ENCODE measurements around the gene KRT5.
"Not testable (repeated sequence)": the region's sequence is repeated elsewhere in the genome, so short reads cannot be mapped to it uniquely, and the experiment has no call there.

KRT5 gene

GRCh38 chr12:52521175-52521567 is 977 bp upstream of the KRT5 start:
- DNase-seq (ENCODE audit: low spot score), result no peak

DNA sequence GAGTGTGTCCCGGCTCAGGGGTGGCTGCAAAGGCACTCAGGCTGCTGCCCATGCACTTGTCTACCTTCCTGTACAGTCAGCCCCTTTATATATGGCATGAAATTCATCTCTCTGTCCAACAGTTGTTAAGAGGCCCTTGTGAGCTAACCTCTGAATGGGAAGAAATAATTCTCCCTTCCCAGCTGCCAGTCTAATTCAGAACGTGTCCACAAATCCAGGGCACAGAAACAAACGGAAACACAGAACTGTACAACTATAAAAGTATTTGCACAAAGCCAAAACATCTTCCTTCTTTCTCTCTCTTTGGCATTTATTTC is 849 bp downstream of the KRT5 start:
- DNase-seq (ENCODE audit: low spot score), result no peak

DNA sequence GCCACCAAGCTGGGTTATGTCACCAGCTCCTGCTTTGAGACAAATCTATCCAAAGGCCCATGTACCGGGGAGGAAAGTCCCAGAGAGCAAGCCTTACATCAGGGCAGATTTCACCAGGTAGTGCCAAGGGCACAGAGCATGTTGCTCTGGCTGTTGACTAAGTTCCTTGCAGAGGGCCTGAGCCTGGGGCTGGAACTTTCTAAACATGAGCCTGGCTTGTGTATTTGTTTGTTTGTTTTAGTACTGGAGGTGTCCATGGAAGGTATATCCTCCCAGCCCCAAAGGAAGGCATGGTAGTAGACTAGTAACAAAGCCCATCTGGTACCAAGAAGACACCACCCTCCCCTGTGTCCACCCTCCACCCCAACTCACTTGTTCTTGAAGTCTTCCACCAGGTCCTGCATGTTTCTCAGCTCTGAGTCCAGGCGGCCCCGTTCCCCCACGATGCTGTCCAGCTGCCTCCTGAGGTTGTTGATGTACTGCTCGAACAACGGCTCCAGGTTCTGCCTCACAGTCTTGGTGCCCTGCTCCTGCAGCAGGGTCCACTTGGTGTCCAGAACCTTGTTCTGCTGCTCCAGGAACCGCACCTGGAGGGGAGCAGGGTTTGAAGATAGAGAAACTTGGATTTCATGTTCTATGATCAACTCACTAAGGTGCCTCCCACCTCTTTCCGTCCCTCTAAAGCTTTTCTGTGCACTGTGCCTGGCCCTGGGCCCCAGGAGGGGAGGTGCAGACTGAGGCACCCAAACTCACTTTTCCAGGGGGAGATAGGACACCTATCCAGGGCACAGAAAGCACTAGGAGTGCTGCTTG is 1.4 kb downstream of the KRT5 start:
- DNase-seq (ENCODE audit: low spot score), result no peak

- DNase-seq (ENCODE audit: low spot score), result no peak
Observed at GRCh38 chr12:52517888-52518287, 2.3 kb downstream of the KRT5 start.

DNA sequence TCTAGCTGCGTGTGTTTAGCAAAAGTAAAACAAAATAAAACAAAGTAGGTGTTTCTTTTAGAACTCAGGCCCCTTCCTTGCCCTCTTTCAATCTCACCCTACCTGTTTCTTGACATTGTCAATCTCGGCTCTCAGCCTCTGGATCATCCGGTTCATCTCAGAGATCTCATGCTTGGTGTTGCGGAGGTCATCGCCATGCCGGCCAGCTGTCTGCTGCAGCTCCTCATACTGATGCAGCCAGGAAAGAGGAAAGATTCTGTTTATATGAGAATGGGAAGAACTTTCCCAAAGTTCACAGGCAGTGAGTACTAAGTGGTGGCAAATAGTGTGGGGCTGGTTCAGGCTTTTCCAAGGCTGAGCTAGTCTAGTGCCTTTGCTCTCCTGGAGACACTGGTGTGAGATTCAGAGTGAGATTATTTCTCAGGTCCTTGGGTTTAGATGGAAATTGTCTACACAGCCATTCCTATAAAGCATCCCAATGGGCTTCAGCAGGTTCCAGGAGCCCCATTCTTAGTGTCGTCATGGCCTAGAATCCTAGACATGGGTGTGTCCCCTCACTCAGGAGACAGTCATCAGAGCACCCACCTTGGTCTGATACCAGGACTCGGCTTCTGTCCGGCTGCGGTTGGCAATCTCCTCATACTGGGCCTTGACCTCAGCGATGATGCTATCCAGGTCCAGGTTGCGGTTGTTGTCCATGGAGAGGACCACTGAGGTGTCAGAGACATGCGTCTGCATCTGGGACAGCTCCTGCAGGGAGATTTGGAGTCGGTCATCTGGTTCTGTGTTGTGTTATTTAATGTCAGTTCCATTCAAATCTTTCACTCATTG is 3.0 kb downstream of the KRT5 start:
- no peak for DNase-seq (ENCODE audit: low spot score)

DNA sequence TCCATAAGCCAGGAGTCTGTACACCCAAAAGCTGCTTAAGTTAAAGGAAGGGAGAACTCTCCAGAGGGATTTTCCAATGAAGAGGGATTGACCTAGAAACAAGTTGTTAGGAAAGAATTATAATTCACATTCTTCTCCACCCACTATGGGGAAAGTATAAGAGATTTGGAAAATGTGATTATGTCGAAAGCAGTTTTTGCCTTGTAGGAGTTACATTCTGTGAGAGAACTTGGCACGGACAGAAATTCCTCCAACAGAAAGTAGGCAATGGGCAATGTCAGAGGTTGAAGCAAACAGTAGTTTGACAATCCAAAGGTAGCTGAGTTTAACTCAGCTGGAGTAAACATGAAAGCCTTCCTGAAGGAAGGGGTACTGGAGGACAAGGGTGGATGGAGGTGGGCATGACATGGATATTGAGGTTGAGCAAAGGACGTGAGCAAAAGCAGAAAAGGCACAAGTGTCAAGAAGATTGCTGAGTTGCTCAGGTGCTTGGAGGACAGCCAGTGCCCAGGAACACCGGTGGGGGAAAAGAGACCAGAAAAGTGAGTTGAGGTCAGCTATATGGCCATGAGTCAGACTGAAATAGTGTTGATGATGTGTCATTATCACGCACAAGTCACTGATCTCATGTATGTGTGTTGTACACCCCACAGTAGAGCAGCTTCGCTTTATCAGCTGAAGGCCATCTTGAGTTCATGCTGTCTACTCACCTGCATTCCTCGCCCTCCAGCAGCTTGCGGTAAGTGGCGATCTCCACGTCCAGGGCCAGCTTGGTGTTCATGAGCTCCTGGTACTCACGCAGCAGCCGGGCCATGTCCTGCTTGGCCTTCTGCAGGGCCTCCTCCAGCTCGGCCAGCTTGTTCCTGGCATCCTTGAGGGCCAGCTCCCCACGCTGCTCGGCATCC is 4.0 kb downstream of the KRT5 start:
- no peak for DNase-seq (ENCODE audit: low spot score)

DNA sequence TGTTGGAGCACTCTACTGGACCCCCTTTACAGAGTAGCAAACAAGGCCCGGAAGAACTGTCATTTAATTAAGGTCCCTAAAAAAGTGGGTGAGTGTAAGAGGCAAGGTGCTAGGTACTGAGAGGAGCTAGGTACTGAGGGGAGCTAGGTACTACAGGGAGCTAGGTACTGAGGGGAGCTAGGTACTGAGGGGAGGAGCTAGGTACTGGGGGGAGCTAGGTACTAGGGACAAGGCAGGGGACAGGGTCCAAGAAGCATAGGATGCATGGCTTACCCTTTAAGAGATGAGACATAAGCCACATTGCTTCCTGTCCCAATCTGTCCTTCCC is 4.9 kb downstream of the KRT5 start:
- DNase-seq (ENCODE audit: low spot score), result no peak

- DNase-seq (ENCODE audit: low spot score), result no peak
Observed at GRCh38 chr12:52514471-52515318, 5.5 kb downstream of the KRT5 start.

DNA sequence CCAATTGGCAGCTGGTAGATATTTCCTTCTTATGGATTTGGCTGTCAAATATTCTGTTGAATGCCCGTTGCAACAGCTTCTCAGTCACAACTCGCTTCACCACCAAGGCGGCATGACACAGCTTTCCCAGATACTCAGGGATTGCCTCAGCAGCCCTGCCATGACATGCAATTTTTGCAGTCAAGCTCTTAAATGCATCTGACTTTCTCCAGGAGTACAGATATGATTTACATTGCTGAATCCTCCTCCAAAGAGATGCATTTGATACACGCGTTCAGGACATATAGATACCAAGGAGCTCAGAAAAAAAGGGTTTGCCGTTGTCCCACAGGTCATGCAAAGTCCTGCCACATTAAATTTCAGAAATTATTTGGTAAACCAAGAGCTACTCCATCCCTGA is 6.5 kb downstream of the KRT5 start:
- DNase-seq (ENCODE audit: low spot score), result no peak

- DNase-seq (ENCODE audit: low spot score), result no peak
Observed at GRCh38 chr12:52508211-52508610, 12.0 kb downstream of the KRT5 start.

DNA sequence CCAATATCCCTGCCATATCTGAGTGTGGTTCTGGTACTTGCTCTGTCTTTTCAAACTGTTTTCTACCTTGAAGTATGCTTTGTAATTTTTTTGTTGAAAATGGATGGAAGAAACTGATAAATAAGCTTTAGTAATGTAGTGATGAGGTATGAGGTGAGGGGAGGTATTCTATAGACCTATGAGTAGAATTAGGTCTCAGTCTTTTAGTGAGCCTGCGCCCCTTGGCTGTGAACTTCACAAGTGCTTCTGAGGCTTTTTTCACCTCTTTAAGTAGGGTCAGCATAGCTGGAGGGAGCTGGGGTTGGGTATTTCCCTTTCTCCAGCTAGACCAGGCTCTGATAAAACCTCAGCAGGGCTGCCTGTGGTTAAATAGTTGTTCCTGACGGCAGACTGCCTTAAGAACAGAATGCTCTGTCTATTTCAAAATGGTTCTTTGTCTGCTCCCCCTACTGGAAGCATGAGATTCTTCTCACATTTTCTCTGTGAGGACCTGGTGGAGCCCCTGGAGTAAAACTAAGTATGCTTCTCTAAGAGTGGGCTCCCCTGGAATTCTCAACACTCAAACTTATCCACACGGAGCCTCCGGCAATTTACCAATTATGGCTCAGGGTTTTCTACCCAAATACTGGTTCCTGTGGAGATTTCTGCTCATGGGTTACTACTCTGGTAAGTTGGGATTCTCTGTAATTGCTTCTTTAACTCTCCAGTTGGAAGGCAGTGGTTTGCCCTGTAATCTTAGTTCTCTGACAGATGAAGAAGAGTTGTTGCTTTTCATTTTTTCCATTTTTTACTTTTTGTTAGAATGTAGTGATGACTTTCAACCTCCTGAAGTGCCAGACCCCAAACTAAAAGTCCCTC is 13.1 kb downstream of the KRT5 start:
- DNase-seq (ENCODE audit: low spot score), result peak; percentile 29

DNA sequence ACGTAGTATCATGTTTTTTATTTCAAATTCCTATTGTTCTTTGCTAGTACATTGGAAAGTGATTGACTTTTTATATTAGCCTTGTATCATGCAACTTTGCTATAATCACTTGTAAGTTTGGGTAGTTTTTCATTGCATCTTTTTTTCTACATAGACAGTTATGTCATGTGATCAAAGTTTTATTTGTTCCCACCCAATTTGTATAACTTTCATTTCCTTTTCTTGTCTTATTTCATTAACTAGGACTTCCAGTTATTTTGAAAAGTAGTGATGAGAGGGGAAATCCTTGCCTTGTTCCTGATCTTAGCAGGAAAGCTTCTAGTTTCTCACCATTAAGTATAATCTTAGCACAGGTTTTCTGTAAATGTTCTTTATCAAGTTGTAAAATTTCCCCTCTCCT is 17.3 kb downstream of the KRT5 start:
- no peak for DNase-seq (ENCODE audit: low spot score)

DNA sequence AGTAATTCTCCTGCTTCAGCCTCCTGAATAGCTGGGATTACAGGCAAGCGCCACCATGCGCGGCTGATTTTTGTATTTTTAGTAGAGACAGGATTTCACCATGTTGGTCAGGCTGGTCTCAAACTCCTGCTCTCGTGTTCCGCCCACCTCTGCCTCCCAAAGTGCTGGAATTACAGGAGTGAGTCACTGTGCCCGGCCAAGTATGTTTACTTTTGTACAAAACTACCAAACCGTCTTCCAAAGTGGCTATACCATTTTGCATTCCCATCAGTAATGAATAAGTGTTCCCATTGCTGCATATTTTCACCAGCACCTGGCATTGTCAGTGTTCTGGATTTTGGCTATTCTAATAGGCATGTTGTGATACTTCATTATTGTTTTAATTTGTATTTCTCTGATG is 18.7 kb downstream of the KRT5 start:
- DNase-seq (ENCODE audit: low spot score), result no peak

DNA sequence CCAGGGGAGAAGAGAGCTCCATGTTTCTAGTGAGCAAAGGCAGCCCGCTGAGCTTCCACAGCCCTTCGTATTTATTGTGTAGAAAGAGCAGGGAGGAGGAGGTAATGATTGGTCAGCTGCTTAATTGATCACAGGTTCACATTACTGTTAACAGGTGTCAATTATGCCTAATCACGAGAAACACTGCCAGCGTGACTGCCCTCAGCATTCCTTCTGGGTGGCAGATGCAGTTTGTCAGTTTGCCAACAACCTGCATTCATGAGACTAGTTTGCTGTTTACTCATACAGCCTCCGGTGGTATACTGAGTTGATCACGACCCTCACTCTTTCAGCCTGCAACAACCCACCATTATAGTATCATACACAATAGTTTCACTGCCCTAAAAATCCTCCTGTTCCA is 19.6 kb downstream of the KRT5 start:
- not testable (repeated sequence) for DNase-seq (ENCODE audit: low spot score)

DNA sequence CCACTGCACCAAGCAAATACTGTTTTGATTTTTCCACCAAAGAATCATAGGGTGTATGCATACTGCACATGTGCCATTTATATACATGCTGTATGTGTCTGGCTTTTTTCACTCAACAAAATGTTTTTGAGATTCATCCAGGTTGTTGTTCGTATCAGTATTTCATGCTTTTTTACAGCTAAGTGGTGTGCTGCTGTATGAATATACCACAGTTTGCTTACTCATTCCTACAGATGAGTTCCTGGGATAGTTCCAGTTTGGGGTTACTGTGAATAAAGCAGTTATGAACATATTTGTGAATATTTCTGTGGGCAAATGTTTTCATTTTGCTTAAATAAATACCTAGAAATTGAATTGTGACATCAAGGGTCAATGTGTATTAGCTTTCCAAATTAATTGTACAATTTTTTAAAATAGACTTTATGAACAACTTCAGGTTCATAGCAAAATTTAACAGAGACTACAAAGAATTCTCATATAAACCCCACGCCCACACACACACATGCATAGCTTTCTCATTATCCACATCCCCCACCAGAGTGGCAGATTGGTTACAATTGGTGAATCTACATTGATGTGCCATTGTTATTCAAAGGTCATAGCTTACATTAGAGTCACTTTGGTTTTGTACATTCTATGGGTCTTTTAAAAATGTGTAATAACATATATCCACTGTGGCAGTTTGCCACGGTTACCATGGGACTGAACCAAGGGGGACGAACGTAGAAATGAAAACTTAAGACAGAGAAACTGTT is 20.2 kb downstream of the KRT5 start:
- DNase-seq (ENCODE audit: low spot score), result no peak

- no peak for DNase-seq (ENCODE audit: low spot score)
Observed at GRCh38 chr12:52498946-52499345, 21.2 kb downstream of the KRT5 start.

- no peak for DNase-seq (ENCODE audit: low spot score)
Observed at GRCh38 chr12:52497975-52498374, 22.2 kb downstream of the KRT5 start.

DNA sequence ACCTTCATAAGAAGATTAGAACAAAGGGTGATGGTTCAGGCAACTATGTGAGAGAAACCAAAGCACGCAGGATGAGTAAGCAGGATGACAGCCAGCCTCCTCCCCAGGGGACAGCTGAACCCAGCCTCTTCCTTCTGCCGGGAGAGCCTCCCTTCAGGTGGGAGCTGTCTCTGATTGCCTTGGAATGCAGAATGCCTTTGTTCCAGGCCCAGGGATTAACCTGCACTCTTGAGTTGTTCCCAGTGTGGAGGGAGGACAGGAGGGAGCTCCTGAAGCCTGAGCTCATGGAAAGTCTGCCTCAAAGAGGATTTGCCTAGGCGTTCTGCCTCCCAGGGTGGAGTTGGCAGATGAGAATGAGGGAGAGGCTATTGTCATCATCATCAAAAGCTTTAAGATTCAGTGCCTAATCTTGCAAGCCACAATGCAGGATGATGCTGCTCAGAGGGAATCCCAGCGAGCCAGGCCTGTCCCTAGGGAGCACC is 23.6 kb downstream of the KRT5 start:
- no peak for DNase-seq (ENCODE audit: low spot score)

DNA sequence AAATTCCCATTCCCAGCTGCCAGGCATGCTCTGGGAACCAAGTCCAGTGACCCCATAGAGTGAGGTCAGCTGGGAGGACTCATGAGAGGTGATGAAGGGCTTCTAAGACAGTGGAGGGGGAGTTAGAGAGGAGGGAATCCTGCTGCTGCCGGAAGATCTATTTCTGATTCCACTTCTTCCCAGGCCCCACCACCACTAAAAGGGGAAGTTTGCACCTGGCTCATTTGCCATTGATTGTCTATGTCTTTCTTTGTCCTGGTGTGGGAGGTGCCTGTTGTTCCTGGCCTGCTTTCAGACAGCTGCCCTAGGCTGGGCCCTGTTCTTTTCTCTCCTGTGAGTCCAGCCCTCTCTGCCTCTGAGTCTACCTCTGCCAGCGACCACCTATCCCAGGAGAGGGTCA is 24.1 kb downstream of the KRT5 start:
- DNase-seq (ENCODE audit: low spot score), result no peak

DNA sequence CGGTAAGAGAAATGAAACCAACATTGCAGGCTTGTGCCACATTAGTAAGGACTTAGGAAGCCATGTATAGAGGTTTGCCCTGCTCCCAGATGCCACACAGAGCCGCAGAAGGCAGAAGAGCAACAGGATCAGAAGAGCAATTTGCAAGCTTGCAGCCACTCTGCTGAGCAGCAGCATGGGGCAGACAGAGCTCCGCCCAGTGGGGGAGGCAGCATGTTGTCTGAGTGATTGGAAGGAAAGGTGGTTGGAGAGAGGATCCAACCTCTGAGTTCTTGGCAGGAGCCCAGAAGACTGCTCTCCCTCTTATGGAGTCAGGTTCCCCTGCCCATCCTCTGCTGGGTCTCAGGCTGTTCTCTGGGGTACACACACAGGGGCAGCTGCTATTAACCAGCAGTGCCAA is 24.8 kb downstream of the KRT5 start:
- DNase-seq (ENCODE audit: low spot score), result peak; percentile 11

Data from cerebellar cortex (tissue), 1 donor.